Transverse colon (tissue), 4 donors: ENCODE measurements around the gene LLPH. TPM values are rescaled to one million over a fixed set of nuclear protein-coding genes. Genes with fewer than 3 reads are reported as not detected.

Experiments used
- DNase-seq: peaks from one replicate; pipeline ENCODE4 v3.0.0-alpha.2; 2019
- H3K27ac ChIP-seq, 4 donors: fragments of 200-600 bp; sonication (generic); 2 replicates each; pipeline ENCODE4 v1.5.1; 2016 to 2018; ENCODE audit warnings: inconsistent platforms in 4 of 4
- H3K27me3 ChIP-seq: fragments of 200-600 bp; sonication (generic); 2 replicates; pipeline ENCODE4 v1.5.1; 2017; ENCODE audit warnings: inconsistent platforms
- H3K36me3 ChIP-seq, 4 donors: fragments of 200-600 bp; sonication (generic); 2 replicates each; pipeline ENCODE4 v1.5.1; 2017 to 2019; ENCODE audit warnings: inconsistent platforms in 4 of 4
- H3K4me1 ChIP-seq, 4 donors: fragments of 200-600 bp; sonication (generic); 2 replicates each; pipeline ENCODE4 v1.5.1; 2017 to 2020; ENCODE audit warnings: inconsistent platforms in 4 of 4
- H3K4me3 ChIP-seq, 4 donors: fragments of 200-600 bp; sonication (generic); 1 replicate in 1 of 4; 2 replicates in 3 of 4; pipeline versions ENCODE4 v1.5.1 to v1.6.1; 2017 to 2019; ENCODE audit warnings: inconsistent platforms in 4 of 4
- H3K9me3 ChIP-seq, 2 donors: fragments of 200-600 bp; sonication (generic); 2 replicates each; pipeline ENCODE4 v1.5.1; 2017 to 2019; ENCODE audit warnings: inconsistent platforms in 2 of 2
- CTCF ChIP-seq, 5 experiments: fragments of 200-600 bp in 3 of 5; fragments of 450-650 bp in 2 of 5; sonication (generic) in 3 of 5; IDR thresholded peaks; 1 replicate in 2 of 5; 2 replicates in 3 of 5; pipeline ENCODE4 v1.5.1; 2016 to 2017; ENCODE audit warnings: antibody characterized with exemption in 5 of 5, inconsistent platforms in 3 of 5, mild to moderate bottlenecking in 2 of 5, moderate library complexity in 1 of 5
- EP300 ChIP-seq: sonication (generic); formaldehyde crosslinking; IDR thresholded peaks from one replicate; pipeline ENCODE4 v1.6.1; 2017; ENCODE audit warnings: antibody characterized with exemption, low read depth
- POLR2A ChIP-seq: fragments of 450-650 bp; IDR thresholded peaks from one replicate; pipeline ENCODE4 v1.6.1; 2016; ENCODE audit warnings: antibody characterized with exemption, mild to moderate bottlenecking, moderate library complexity
- POLR2AphosphoS5 ChIP-seq, 3 donors: sonication (generic); formaldehyde crosslinking; IDR thresholded peaks; one replicate each; pipeline ENCODE4 v1.6.1; 2016; ENCODE audit warnings: antibody characterized with exemption in 3 of 3
- WGBS, 2 donors: methylation state at CpG; one replicate each; pipeline ENCODE4 v1.1.5; 2018; ENCODE audit warnings: low coverage in 1 of 2; 5-methylcytosine and 5-hydroxymethylcytosine counted together
- in situ Hi-C, 4 donors: fragments of 200-750 bp; cut with MboI; loops; one replicate each; pipeline versions ENCODE4 v1.15.0 to v1.15.1; 2017; ENCODE audit warnings: low sequenced_read_pairs in 3 of 4, low pct_ligation_motif_present in 1 of 4, low pct_unique_long_range_greater_than_20kb in 1 of 4
- intact Hi-C: fragments of 100-400 bp; cut with DNase I; formaldehyde crosslinking; loops from one replicate; pipeline ENCODE4 v1.15.1; 2023; ENCODE audit warnings: low total_unique reads
- total RNA-seq, 4 donors: library from RNA; depleted of rRNA; stranded (reverse); fragments of >200 nt; gene quantifications; one replicate each; pipeline ENCODE4 v1.1.0, GENCODE V29; 2016

Gene LLPH
- total RNA-seq, 4 donors from 2014 or later, result 3.5 to 4.9 (median 3.9) TPM

- 80 to 100% methylated on average over 1 to 4 of the region's 4 CpGs for WGBS, 2 donors
- in situ Hi-C loops, result loop anchor here in 1 of 4 donors (25.0 kb wide), 1 partner anchor 297 kb away; no protein-coding TSS in a partner anchor
Observed at GRCh38 chr12:66115071-66115600, 15.4 kb downstream of the LLPH start.

GRCh38 chr12:66113471-66113870 is 17.1 kb downstream of the LLPH start:
- Histone ChIP-seq H3K9me3 (no peaks in the 10 kb centered on the region), H3K36me3 (no peaks in the 10 kb centered on the region), H3K4me3 (no peak overlapping the region), H3K4me1 (no peaks in the 10 kb centered on the region), H3K27ac (no peak overlapping the region), H3K27me3 (no peaks in the 10 kb centered on the region)
- WGBS, 2 donors, result 96 to 100% methylated on average over 1 of the region's 1 CpG
- in situ Hi-C loops (loop anchor here in 1 of 4 donors (25.0 kb wide), 1 partner anchor 299 kb away; no protein-coding TSS in a partner anchor), intact Hi-C loops (no loop called here)
- no peak for TF ChIP-seq EP300
- no peak for TF ChIP-seq POLR2A
- no peak for TF ChIP-seq POLR2AphosphoS5 (IDR thresholded peaks at IDR 0.05)
- no peak for TF ChIP-seq CTCF (IDR thresholded peaks at IDR 0.05)
- no peak for DNase-seq

More at GRCh38 chr12:66115071-66115600, 15.4 kb downstream of the LLPH start:
- no peak overlapping the region for H3K27ac ChIP-seq
- H3K4me1 ChIP-seq, result no peaks in the 10 kb centered on the region
- TF ChIP-seq CTCF (IDR thresholded peaks at IDR 0.05) (no peak), POLR2A (no peak), EP300 (no peak), POLR2AphosphoS5 (IDR thresholded peaks at IDR 0.05) (no peak)
- no peaks in the 10 kb centered on the region for H3K36me3 ChIP-seq
- intact Hi-C loops, result no loop called here
- H3K4me3 ChIP-seq, result no peak overlapping the region
- no peak for DNase-seq
- H3K9me3 ChIP-seq, result no peaks in the 10 kb centered on the region
- H3K27me3 ChIP-seq, result no peaks in the 10 kb centered on the region

- H3K4me1 ChIP-seq, result no peaks in the 10 kb centered on the region
- intact Hi-C loops, result no loop called here
- no peak overlapping the region for H3K4me3 ChIP-seq
- no peaks in the 10 kb centered on the region for H3K9me3 ChIP-seq
- no peak overlapping the region for H3K27ac ChIP-seq
- H3K27me3 ChIP-seq, result no peaks in the 10 kb centered on the region
- H3K36me3 ChIP-seq, result no peaks in the 10 kb centered on the region
- no peak for TF ChIP-seq POLR2A
- no peak for TF ChIP-seq POLR2AphosphoS5 (IDR thresholded peaks at IDR 0.05)
- no peak for TF ChIP-seq CTCF (IDR thresholded peaks at IDR 0.05)
- TF ChIP-seq EP300, result no peak
- no peak for DNase-seq
- in situ Hi-C loops, result loop anchor here in 1 of 4 donors (25.0 kb wide), 1 partner anchor 301 kb away; no protein-coding TSS in a partner anchor
Observed at GRCh38 chr12:66111605-66112004, 18.9 kb downstream of the LLPH start.

GRCh38 chr12:66109056-66109455 is 21.5 kb downstream of the LLPH start:
- no peak for DNase-seq
- Histone ChIP-seq H3K9me3 (no peaks in the 10 kb centered on the region), H3K4me1 (no peaks in the 10 kb centered on the region), H3K4me3 (no peak overlapping the region), H3K27ac (no peak overlapping the region), H3K27me3 (no peaks in the 10 kb centered on the region), H3K36me3 (no peaks in the 10 kb centered on the region)
- 63 to 72% methylated on average over 4 of the region's 4 CpGs for WGBS, 2 donors
- intact Hi-C loops, result no loop called here
- TF ChIP-seq POLR2A (no peak), EP300 (no peak), CTCF (IDR thresholded peaks at IDR 0.05) (no peak), POLR2AphosphoS5 (IDR thresholded peaks at IDR 0.05) (no peak)
- in situ Hi-C loops, result loop anchor here in 1 of 4 donors (10.0 to 25.0 kb wide), 2 partner anchors 303 to 804 kb away; no protein-coding TSS in a partner anchor
